Measurements from ENCODE around the gene NTHL1.
"Not testable (repeated sequence)": the region's sequence is repeated elsewhere in the genome, so short reads cannot be mapped to it uniquely, and the experiment has no call there.

The NTHL1 gene

DNA sequence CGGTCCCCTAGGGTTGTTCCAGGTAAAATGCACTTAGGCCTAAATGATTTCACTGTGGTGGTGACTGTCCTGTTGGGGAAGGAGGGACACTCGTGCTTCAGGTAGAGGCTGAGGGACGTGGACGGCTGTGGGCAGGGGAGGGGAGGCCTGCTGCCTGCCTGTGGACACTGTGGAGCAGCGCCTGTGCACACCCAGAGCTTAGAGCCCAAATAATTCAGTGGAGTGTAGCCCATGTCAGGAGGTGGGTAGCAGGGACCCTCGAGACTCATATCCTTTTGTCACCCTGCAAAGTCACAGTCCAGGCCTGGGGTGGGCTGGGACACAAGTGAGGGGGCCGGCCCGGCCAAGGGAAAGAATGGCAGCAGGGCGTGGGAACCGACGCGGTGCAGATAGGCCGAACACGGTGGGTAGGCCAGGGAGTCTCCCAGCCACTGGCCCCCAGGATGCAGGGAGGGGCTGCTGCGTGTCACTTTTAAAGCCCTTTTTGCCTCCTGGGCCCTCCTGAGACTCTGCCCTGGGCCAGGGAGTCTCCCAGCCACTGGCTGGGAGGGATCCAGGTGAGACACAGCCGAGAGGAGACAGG, 21.7 kb downstream of the NTHL1 start:
- H3K27ac Mint-ChIP-seq = no peak overlapping the region
- H3K4me3 Mint-ChIP-seq = peak overlapping the region; percentile 62
- no peaks in the 10 kb centered on the region for H3K36me3 Mint-ChIP-seq (ENCODE audit: low read depth)
- H3K9me3 Mint-ChIP-seq = no peaks in the 10 kb centered on the region
- H3K27me3 Mint-ChIP-seq (ENCODE audit: low read depth) = peaks cover 35% of the 10 kb centered on the region
- H3K4me1 Mint-ChIP-seq (ENCODE audit: low read depth) = peaks cover 2% of the 10 kb centered on the region

DNA sequence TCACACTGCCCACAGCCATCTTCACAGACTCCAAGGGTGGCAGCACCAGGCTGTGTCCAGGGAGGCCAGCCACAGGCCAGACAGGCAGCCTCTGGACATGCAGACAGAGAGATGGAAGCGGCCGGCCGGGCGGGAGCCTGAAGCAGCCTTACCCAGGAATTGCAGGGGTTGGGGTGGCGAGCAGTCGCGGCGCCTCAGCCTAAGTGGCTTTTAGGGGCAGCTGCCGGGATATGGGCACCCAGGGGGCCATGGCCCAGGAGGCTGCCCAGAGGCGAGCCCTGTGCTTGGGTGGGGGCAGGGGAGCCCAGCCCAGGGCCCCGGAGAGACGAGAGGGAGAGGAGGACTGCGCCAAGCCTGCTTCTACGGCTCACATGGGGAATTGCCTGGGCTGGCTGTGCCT, 22.4 kb downstream of the NTHL1 start:
- Mint-ChIP-seq H3K9me3 (no peaks in the 10 kb centered on the region), H3K27me3 (ENCODE audit: low read depth) (peaks cover 42% of the 10 kb centered on the region), H3K36me3 (ENCODE audit: low read depth) (no peaks in the 10 kb centered on the region), H3K4me1 (ENCODE audit: low read depth) (peaks cover 2% of the 10 kb centered on the region), H3K27ac (no peak overlapping the region), H3K4me3 (peak overlapping the region; percentile 64)

DNA sequence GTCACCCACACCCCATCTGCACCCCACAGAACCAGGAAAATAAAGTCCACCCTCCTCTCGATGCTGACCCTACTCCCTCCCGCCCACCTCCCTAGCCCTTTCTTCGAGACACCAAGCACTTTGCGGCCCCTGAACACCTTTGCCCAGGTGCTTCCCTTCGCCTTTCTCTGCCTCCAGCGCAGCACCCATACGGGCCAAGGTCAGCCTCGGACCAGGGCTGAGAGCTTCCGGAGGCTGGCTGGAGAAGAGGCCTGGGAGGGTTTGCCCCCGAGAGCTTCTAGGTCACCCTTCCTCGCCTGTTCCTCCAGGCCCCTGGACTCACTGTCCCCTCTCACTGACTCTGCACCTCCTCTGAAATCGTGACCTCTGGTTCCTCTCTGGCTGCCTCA, 23.6 kb downstream of the NTHL1 start:
- Mint-ChIP-seq H3K9me3 (no peaks in the 10 kb centered on the region), H3K27ac (peak overlapping the region; percentile 10), H3K27me3 (ENCODE audit: low read depth) (peaks cover 44% of the 10 kb centered on the region), H3K4me3 (no peak overlapping the region), H3K36me3 (ENCODE audit: low read depth) (no peaks in the 10 kb centered on the region), H3K4me1 (ENCODE audit: low read depth) (peaks cover 2% of the 10 kb centered on the region)

DNA sequence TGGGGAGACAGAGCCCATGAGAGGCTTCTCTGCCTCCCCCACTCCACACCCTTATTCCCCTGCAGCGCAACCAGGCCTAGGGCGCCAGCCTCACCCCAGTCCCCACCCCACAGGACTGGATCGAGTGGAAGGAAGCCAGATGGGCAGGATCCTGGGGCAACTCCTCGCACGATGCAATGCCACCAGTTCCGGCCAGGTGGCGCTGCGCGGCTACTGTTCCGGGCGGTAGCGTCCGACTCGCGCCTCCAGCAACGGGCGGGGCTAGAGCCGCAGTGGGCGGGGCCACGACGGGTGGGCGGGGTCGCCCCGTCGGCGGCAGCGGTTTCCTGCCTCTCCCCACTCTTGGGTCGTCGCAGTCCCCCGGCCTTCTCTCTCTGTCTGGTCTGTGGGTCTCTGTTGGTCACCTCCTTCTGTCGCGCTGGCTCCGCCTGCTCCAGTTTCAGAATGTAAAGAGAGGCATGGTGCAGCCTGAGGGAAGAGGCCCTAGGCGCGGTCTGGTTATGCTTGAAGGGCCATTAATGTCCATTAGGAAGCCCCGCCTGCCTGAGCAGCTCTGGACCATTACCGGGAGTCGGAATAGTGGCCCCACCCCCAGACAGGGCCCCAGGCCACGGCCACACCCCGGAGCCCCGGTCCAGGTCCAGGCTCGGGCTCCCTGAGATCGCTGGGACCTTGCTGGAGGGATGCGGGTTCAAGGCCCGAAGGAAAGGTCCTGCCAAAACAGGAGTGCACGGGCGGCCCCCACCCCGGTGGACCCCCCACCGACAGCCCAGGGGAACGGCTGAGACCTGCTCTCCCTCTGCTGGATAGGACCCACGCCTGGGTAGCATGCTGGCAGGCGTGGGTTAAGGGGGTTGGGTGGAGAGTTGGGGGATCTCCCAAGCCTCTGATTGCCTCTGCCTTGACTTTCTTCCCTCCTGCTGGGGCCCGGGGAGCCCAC, 24.3 kb downstream of the NTHL1 start:
- H3K4me1 Mint-ChIP-seq (ENCODE audit: low read depth) = peaks cover 2% of the 10 kb centered on the region

GRCh38 chr16:2022723-2023091, 24.9 kb downstream of the NTHL1 start:
- Mint-ChIP-seq H3K36me3 (ENCODE audit: low read depth) (no peaks in the 10 kb centered on the region), H3K27me3 (ENCODE audit: low read depth) (peaks cover 43% of the 10 kb centered on the region), H3K4me3 (peak overlapping the region; percentile 72), H3K4me1 (ENCODE audit: low read depth) (peaks cover 2% of the 10 kb centered on the region), H3K27ac (no peak overlapping the region), H3K9me3 (no peaks in the 10 kb centered on the region)

More for the DNA sequence above, 24.3 kb downstream of the NTHL1 start:
- Mint-ChIP-seq H3K9me3 (no peaks in the 10 kb centered on the region), H3K27me3 (ENCODE audit: low read depth) (peaks cover 45% of the 10 kb centered on the region), H3K4me3 (peak overlapping the region; percentile 72), H3K36me3 (ENCODE audit: low read depth) (no peaks in the 10 kb centered on the region), H3K27ac (no peak overlapping the region)

GRCh38 chr16:2019921-2020831, 27.5 kb downstream of the NTHL1 start:
- Mint-ChIP-seq H3K27me3 (ENCODE audit: low read depth) (peaks cover 34% of the 10 kb centered on the region), H3K4me1 (ENCODE audit: low read depth) (no peaks in the 10 kb centered on the region), H3K9me3 (no peaks in the 10 kb centered on the region), H3K4me3 (no peak overlapping the region), H3K27ac (no peak overlapping the region), H3K36me3 (ENCODE audit: low read depth) (no peaks in the 10 kb centered on the region)

GRCh38 chr16:2019518-2019920, 28.1 kb downstream of the NTHL1 start, which contains the start of gene NPW:
Gene NPW, plus strand, starts transcription at chr16:2019785.
- H3K9me3 Mint-ChIP-seq = no peaks in the 10 kb centered on the region
- H3K27me3 Mint-ChIP-seq (ENCODE audit: low read depth) = peaks cover 34% of the 10 kb centered on the region
- no peaks in the 10 kb centered on the region for H3K4me1 Mint-ChIP-seq (ENCODE audit: low read depth)
- no peak within 1 kb of the TSS for H3K27ac Mint-ChIP-seq
- no peaks in the 10 kb centered on the region for H3K36me3 Mint-ChIP-seq (ENCODE audit: low read depth)
- H3K4me3 Mint-ChIP-seq = no peak within 1 kb of the TSS

DNA sequence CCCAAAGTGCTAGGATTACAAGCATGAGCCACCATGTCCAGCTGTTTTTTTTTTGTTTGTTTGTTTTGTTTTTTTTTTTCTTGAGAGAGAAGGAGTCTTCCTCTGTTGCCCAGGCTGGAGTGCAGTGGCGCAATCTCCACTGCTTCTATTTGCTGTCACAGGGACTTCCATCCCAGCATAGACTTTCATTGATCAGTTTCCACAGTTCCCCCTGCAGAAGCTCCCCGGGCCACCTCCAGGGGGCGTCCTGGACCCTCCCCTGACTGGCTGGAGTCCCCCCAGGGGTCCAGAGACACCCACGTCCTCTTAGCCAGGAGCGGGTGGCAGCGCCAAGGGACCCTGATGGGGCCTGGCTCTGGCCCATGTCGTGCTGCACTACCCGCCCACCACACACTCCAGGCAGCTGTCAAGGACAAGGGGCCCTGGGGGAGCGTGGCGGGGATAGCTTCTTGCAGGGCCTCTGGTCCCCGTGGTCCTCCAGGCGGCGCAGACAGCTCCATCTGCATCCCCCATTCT, 31.2 kb downstream of the NTHL1 start:
- H3K27ac Mint-ChIP-seq = no peak overlapping the region
- H3K4me1 Mint-ChIP-seq (ENCODE audit: low read depth) = no peaks in the 10 kb centered on the region
- H3K9me3 Mint-ChIP-seq = no peaks in the 10 kb centered on the region
- no peak overlapping the region for H3K4me3 Mint-ChIP-seq
- H3K36me3 Mint-ChIP-seq (ENCODE audit: low read depth) = no peaks in the 10 kb centered on the region
- peaks cover 23% of the 10 kb centered on the region for H3K27me3 Mint-ChIP-seq (ENCODE audit: low read depth)

DNA sequence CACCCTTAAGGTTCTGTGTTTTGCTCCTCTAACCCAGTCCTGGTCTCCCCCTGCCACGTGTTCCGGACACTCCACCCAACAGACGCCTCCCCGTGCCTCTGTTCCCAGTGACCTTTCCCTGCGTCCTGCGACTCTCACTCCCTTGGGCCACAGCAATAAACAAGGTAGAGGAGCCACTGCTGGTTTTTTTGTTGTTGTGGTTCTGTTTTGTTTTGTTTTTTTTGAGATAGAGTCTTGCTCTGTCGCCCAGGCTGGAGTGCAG, 31.8 kb downstream of the NTHL1 start:
- H3K4me1 Mint-ChIP-seq (ENCODE audit: low read depth) = no peaks in the 10 kb centered on the region
- H3K9me3 Mint-ChIP-seq = no peaks in the 10 kb centered on the region
- no peaks in the 10 kb centered on the region for H3K36me3 Mint-ChIP-seq (ENCODE audit: low read depth)
- H3K27ac Mint-ChIP-seq = no peak overlapping the region
- peaks cover 18% of the 10 kb centered on the region for H3K27me3 Mint-ChIP-seq (ENCODE audit: low read depth)
- H3K4me3 Mint-ChIP-seq = no peak overlapping the region

DNA sequence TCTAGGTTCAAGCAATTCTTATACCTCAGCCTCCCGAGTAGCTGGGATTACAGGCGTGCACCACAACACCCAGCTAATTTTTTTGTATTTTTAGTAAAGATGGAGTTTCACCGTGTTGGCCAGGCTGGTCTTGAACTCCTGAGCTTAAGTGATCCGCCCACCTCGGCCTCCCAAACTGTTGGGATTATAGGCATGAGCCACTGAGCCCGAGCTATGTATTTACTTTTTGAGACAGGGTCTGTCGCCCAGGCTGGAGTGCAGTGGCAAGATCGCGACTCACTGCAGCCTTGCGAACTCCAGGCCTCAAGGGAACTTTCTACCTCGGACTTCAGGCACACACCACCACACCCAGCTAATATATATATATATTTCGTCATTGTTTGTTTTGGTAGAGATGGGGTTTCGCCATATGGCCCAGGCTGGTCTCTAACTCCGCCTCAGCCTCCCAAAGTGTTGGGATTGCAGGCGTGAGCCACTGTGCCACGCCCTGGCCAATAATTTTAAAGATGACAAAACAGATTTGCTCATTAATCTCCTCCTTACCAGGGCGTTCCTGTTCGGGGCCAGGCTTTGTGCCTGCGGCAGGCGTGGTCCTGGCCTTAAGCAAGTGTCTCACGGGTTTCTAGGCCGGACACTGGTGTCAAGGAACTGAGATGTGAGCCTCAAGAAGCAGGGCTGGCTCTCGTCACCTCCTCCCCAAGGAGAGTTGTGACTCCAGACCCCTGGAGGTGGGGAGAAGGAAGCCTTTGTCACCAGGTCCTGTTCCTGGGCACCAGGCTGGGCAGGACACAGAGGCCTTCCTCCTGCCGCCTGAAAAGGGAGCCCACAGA, 32.3 kb downstream of the NTHL1 start:
- Mint-ChIP-seq H3K9me3 (no peaks in the 10 kb centered on the region), H3K27ac (no peak overlapping the region), H3K4me3 (no peak overlapping the region), H3K36me3 (ENCODE audit: low read depth) (no peaks in the 10 kb centered on the region), H3K4me1 (ENCODE audit: low read depth) (peaks cover under 1% of the 10 kb centered on the region), H3K27me3 (ENCODE audit: low read depth) (peaks cover 12% of the 10 kb centered on the region)

DNA sequence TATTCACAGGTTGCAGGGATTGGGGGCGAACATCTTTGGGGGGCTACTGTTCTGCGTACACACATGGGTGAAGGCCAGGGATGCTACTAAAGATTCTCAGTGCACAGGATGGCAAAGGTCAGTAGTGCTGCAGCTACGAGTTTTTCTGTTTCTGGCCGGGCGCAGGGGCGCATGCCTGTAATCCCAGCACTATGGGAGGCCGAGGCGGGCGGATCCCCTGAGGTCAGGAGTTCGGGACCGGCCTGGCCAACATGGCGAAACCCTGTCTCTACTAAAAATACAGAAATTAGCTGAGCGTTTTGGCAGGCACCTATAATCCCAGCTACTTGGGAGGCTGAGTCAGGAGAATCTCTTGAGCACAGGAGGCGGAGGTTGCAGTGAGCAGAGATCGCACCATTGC, 34.1 kb downstream of the NTHL1 start:
- Mint-ChIP-seq H3K27ac (no peak overlapping the region), H3K36me3 (ENCODE audit: low read depth) (peaks cover 5% of the 10 kb centered on the region), H3K9me3 (no peaks in the 10 kb centered on the region), H3K4me1 (ENCODE audit: low read depth) (peaks cover 8% of the 10 kb centered on the region), H3K4me3 (no peak overlapping the region), H3K27me3 (ENCODE audit: low read depth) (peaks cover 5% of the 10 kb centered on the region)

DNA sequence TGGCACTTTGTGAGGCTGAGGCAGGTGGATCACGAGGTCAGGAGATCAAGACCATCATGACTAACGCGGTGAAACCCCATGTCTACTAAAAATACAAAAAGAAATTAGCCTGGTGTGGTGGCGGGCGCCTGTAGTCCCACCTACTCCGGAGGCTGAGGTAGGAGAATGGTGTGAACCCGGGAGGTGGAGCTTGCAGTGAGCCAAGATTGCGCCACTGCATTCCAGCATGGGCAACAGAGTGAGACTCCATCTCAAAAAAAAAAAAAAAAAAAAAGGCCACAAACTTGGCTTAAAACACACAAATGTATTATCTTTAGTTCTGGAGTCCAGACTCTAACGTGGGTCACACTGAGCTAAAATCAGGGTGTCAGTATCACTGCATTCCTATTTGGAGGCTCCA, 35.9 kb downstream of the NTHL1 start:
- not testable (repeated sequence) for H3K4me3 Mint-ChIP-seq; H3K27me3 Mint-ChIP-seq (ENCODE audit: low read depth); H3K27ac Mint-ChIP-seq; H3K9me3 Mint-ChIP-seq
- peaks cover 22% of the 10 kb centered on the region for H3K4me1 Mint-ChIP-seq (ENCODE audit: low read depth)
- H3K36me3 Mint-ChIP-seq (ENCODE audit: low read depth) = peaks cover 11% of the 10 kb centered on the region

- H3K4me1 Mint-ChIP-seq (ENCODE audit: low read depth) = peaks cover 26% of the 10 kb centered on the region
- no peaks in the 10 kb centered on the region for H3K27me3 Mint-ChIP-seq (ENCODE audit: low read depth)
- no peaks in the 10 kb centered on the region for H3K9me3 Mint-ChIP-seq
- peak within 1 kb of the TSS; percentile 95 for H3K27ac Mint-ChIP-seq
- peak within 1 kb of the TSS; percentile 91 for H3K4me3 Mint-ChIP-seq
- peaks cover 11% of the 10 kb centered on the region for H3K36me3 Mint-ChIP-seq (ENCODE audit: low read depth)
Measured at GRCh38 chr16:2009791-2010510, 37.7 kb downstream of the NTHL1 start, which contains the start of gene ZNF598. Gene ZNF598, minus strand, starts transcription at chr16:2009821.

Measured in T-helper 1 cell treated with Interleukin-12 subunit alpha and Interleukin-12 subunit beta and Interleukin-4 antibody, amounts not matched to agents 30 μg/mL and 1 μg/mL, for 36 hours (primary cell).